Limb (tissue), 2 donors: Measurements from ENCODE around the gene MCFD2.

Source experiments
- DNase-seq, 2 donors: peaks; one replicate each; pipeline ENCODE4 v3.0.0-alpha.2; 2016; ENCODE audit errors: extremely low spot score in 2 of 2

MCFD2 gene

GRCh38 chr2:46915281-46915810 lies at the start of gene MCFD2:
Gene MCFD2 (minus strand): TSS chr2:46915806. CDS start chr2:46909171, 6,635 bp downstream.
- no peak for DNase-seq

- DNase-seq: no peak
Measured at GRCh38 chr2:46964835-46965560, 49.4 kb upstream of the MCFD2 start.

GRCh38 chr2:46963941-46964673 lies 48.5 kb upstream of the MCFD2 start:
- no peak for DNase-seq

DNA sequence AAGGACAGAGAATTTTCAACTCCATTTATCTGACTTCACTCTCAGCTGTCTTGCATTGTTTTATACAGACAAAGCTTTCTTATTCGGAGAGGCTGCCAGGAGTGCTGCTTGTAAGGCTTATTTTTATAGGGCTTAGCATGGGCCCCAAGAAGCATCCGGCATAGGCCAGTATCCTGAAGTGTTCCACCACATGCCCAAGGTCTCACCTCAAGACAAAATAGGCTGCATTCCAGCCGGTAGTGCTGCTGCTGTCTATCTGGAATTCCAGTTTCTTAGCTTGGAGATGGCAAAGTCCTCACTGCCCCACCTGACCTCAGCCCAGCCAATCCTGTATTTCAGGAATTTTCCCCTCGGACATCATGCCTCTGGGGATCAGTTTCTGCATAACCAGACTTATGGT lies 47.6 kb upstream of the MCFD2 start:
- no peak for DNase-seq

- no peak for DNase-seq
Measured at GRCh38 chr2:46962751-46963150, 47.1 kb upstream of the MCFD2 start.

GRCh38 chr2:46960618-46961017 lies 45.0 kb upstream of the MCFD2 start:
- DNase-seq: no peak

- DNase-seq: no peak
Measured at GRCh38 chr2:46958431-46959017, 42.9 kb upstream of the MCFD2 start.

DNA sequence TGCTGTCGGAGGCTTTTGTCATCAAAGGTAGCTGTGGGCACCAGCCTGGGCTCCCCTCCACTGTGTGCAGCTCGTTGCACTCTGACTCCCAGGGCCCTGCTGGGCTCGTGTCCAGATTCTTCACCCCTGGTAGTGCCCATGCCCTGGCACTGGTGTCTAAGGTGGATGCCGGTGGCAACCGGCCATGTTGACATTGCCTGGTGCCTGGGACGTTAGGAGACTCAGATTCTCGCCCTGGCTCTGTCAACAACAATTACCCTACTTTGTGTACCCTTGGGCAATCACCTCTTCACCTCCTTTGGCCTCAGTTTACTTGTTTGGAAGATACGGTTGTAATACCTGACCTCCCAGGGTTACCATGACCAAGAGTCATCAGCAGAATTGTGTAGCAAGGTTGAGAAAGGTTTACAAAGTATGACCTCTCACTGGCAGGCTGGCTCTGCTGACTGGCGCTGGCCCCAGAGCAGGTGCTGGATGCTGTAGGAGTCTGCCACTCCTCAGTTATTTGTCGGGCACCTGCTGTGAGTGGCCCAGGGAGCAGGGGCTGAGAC lies 41.5 kb upstream of the MCFD2 start:
- DNase-seq: no peak

GRCh38 chr2:46955764-46956163 lies 40.2 kb upstream of the MCFD2 start:
- DNase-seq: no peak

GRCh38 chr2:46954951-46955571 lies 39.5 kb upstream of the MCFD2 start:
- no peak for DNase-seq

DNA sequence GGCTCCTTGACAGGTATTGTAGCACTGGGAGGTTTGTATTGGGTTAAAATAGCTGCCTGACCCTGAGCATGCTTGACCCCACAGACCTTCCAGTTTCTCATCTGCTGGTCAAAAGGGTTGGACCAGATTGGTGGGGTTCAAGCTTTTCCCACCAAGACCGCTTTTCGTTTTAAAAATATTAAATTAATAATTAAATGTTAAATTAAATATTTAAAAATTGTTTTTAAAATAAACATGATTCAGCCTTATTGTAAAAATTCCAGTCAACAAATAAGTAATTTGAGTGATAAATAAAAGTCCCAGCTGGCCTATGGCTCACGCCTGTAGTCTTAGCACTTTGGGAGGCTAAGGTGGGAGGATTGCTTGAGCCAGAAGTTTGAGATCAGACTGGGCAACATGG lies 36.6 kb upstream of the MCFD2 start:
- no peak for DNase-seq

- DNase-seq: no peak
Measured at GRCh38 chr2:46951290-46952064, 35.9 kb upstream of the MCFD2 start.

DNA sequence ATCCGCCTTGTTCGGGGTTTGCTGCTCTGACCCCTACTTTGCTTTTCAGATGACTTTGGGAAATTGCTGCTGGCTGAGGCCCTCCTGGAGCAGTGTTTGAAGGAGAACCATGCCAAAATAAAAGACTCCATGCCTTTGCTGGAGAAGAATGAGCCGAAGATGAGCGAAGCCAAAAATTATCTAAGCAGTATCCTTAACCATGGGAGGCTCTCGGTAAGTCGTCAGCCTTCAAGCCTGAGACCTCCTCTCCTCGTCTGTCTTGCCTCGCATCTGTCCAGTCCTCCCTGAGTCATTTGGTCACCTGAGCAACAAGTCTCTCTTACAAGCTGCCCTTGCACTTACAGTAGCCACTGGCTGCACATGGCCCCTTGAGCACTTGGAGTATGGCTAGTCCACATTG lies 34.7 kb upstream of the MCFD2 start:
- no peak for DNase-seq

GRCh38 chr2:46947841-46948240 lies 32.2 kb upstream of the MCFD2 start:
- no peak for DNase-seq

DNA sequence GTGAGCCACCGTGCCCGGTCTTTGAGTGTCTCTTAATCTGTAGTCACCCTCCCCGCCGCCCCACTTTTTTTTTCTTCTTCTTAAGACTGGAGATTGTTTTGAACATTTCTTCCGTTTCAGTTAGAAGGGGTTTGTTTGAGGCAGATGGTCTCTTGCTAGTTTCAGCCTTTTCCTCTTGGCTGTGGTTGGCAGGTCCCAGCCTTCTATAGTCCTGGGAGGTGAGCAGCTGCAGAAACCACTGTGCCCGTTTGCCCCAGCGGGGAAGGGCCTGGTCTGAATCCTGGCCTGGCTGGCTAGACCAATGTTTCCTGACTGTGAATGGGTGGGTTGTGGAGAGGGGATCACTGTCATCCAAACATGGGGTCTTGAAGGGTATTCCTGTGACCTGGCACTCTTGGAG lies 30.1 kb upstream of the MCFD2 start:
- no peak for DNase-seq

DNA sequence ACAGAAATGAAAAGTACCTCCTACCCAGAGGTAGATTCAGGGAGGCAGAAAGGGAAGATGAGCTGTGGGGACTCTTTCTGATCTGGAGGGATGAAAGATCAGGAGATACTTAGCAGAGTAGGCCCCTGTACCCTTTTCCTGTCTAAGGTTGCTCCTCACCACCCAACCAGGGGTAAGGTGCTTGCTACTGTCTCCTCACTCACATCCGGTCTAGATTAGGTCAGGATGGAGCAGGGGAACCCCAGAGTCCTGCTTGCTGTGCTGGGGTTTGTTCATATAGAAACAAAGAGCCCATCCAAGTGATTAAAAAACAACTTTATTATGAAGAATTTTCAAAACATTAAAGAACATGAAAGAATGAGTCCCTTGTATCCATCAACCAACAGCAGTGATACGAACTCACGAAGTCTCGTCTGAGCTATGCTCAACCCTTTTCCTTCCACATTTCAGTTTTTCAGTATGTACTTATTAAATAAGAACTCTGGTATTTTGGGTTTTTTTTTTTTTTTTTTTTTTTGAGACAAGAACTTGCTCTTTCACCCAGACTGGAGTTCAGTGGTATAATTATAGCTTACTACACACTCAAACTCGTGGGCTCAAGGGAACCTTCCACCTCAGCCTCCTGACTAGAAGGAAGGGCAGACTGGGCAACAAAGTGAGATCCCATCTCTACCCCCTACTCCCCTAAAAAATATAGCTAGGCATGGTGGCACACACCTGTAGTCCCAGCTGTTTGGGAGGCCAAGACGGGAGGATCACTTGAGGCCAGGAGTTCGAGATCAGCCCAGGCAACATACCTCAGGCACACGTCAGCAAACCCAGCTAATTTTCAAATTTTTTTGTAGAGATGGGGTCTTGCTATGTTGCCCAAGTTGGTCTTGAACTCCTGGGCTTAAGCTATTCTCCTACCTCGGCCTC lies 28.5 kb upstream of the MCFD2 start:
- no peak for DNase-seq

- no peak for DNase-seq
Measured at GRCh38 chr2:46942891-46943626, 27.5 kb upstream of the MCFD2 start.

DNA sequence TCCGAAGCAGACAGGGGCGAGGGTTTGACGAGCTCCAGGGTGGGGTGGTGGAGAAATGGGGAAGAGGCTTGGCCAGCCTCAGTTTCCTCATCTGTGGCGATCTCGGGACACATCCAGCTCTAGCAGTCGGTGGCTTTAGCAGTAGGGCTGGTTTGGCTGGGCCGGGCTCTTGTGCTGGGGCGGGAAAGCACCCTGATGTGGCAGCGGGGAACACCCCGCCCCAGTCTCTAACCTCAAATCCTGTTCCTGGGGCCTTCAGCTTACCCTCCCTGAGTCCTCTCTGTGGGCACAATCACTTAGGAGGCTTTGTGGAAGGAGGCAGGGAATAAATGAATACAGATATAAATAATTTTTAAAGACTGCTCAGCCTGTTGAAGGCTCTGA lies 26.5 kb upstream of the MCFD2 start:
- peak in 1 of 2 donors; percentile 37 for DNase-seq
